Fibroblast of mammary gland (primary cell): Measurements from ENCODE around the gene ARFGAP1.
A peak's percentile ranks its signal among the peaks of the same experiment; 100 is the strongest.

Experiments used
- DNase-seq: peaks from one replicate; pipeline ENCODE4 v3.0.0-alpha.2; 2010; ENCODE audit warnings: low read depth
- H3K4me3 ChIP-seq: 2 replicates; pipeline ENCODE4 v1.5.1; 2011; ENCODE audit warnings: low read depth, mild to moderate bottlenecking, low read length, moderate library complexity; ENCODE audit not compliant: control insufficient read depth
- TF ChIP-seq, protein P1 (sequence below): conservative IDR thresholded peaks from 2 replicates; pipeline ENCODE4 v1.5.1; 2011; ENCODE audit warnings: low read depth, low read length, inconsistent platforms; ENCODE audit not compliant: control insufficient read depth, insufficient read depth

Gene ARFGAP1

DNA sequence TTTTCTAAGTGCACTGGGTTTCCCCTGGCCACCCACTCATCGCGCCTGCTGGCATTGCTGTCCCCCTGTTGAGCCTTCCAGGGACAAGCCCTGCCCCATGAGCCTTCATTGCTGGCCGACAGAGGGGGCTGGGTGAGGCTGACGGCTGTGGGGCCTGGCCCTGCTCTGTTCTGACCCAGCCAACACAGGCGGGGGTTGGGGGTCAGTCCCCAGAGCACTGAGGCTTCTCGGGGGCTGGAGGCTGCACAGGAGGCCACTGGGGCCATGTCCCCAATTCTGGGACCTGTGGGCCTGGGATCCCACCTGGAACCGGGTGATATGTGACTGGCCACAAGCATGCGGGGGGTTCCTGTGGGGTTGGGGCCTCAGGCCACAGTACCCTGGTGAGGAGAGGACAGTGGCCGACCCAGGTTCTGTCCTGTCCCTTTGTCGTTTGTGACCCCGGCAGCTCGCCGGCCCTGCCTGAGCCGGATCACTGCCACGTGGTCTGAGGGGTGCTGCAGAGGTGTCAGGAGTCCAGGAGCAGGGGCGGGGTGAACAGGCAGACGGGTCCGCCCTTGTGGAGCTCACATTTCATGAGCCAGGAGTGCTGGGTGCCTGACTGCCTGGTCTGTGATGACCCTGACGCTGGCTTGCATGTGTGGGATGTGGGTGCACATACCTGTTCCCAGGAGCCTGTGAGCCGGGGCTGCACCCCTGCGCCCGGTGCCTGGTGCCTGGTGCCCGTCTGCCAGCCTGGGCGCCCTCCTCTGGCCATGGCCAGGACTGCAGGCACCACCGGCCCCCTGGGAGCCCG, 18.3 kb downstream of the ARFGAP1 start:
- DNase-seq = peak; percentile 14
- H3K4me3 ChIP-seq = no peak overlapping the region
- TF ChIP-seq, protein P1, sequence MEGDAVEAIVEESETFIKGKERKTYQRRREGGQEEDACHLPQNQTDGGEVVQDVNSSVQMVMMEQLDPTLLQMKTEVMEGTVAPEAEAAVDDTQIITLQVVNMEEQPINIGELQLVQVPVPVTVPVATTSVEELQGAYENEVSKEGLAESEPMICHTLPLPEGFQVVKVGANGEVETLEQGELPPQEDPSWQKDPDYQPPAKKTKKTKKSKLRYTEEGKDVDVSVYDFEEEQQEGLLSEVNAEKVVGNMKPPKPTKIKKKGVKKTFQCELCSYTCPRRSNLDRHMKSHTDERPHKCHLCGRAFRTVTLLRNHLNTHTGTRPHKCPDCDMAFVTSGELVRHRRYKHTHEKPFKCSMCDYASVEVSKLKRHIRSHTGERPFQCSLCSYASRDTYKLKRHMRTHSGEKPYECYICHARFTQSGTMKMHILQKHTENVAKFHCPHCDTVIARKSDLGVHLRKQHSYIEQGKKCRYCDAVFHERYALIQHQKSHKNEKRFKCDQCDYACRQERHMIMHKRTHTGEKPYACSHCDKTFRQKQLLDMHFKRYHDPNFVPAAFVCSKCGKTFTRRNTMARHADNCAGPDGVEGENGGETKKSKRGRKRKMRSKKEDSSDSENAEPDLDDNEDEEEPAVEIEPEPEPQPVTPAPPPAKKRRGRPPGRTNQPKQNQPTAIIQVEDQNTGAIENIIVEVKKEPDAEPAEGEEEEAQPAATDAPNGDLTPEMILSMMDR = peak; percentile 47

DNA sequence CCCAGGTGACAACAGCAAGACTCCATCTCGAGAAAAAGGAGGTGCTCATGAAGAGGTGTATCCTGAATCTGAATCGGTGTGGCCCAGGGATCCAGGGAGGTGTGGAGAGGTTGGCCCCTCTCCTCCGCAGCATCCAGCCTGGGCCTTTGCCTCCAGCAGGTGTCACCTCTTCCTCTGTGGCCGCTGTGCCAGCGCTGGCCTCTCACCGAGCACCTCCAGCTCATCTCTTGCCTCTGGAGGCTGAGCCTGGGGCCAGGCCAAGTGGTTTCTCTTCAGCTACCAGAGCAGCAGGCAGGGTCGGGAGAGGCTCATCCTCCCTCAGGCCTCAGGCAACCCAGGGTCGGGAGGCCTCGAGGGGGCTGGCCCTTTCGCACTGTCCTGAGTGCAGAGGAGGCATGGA, 19.2 kb downstream of the ARFGAP1 start:
- TF ChIP-seq, protein P1 = no peak
- no peak overlapping the region for H3K4me3 ChIP-seq
- DNase-seq = no peak

DNA sequence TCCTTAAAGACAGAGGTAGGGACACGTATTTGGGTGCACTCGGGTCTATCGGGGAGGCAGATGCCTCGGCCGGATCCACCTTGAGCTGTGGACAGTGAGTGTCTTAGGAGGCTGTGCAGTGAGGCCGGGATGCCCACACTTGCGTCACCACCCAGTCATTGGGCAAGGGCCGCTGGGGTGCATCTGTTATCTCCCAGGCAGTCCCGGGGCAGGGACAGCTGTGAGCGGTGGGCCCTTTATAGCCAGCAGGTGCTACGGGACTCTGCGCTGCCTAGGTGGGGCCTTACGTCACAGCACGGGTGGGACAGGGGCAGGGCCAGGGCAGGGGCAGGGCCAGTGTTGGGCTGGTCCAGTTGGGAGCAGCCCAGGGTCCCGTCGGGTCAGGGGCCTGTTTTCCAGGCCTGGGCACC, 19.7 kb downstream of the ARFGAP1 start:
- TF ChIP-seq, protein P1 = no peak
- no peak overlapping the region for H3K4me3 ChIP-seq
- DNase-seq = no peak

DNA sequence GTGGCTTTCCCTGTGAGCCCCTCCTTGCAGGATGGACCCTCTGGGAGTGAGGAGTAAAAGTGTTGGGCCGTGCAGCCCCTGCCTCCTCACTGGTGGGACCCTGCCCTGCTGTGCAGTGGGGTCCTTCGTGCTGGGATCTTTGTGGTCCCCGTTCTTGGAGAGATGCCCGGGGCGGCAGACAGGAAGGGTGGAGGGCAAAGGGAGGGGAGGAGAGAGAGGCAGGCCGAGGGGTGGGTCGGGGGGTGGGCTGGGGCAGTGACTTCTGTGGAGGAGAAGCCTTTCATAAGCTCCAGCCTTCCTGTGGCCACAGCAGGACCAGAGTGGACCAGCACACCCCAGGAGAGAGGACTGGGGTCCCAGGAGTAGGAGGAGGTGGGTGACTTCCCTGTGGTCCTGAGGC, 20.3 kb downstream of the ARFGAP1 start, which contains the start of gene COL20A1:
COL20A1 (plus strand) TSS at position 283 of the 400 bp plus-strand sequence. CDS start 1,922 bp downstream, outside the sequence.
- no peak within 1 kb of the TSS for H3K4me3 ChIP-seq
- TF ChIP-seq, protein P1 = no peak
- DNase-seq = no peak

DNA sequence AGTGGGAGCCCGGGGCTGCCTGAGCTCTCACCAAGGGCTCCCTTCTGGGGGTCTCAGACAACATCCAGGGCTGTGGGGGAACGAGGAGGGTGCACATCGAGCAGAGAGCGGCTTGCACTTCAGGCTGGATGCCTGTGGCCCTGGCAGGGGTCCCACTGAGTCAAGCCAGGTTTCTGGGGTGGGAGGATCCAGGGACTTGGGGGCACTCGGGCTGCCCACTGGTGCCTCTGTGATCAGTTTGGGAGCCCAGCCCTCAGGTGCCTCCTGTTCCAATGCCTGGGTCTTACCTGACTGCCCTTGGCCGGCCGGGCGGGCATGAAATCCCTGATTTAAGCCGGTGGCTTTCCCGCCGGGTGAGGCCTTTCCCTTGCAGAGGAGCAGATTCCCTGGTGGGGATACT, 20.8 kb downstream of the ARFGAP1 start:
- DNase-seq = no peak
- TF ChIP-seq, protein P1 = no peak
- no peak overlapping the region for H3K4me3 ChIP-seq

DNA sequence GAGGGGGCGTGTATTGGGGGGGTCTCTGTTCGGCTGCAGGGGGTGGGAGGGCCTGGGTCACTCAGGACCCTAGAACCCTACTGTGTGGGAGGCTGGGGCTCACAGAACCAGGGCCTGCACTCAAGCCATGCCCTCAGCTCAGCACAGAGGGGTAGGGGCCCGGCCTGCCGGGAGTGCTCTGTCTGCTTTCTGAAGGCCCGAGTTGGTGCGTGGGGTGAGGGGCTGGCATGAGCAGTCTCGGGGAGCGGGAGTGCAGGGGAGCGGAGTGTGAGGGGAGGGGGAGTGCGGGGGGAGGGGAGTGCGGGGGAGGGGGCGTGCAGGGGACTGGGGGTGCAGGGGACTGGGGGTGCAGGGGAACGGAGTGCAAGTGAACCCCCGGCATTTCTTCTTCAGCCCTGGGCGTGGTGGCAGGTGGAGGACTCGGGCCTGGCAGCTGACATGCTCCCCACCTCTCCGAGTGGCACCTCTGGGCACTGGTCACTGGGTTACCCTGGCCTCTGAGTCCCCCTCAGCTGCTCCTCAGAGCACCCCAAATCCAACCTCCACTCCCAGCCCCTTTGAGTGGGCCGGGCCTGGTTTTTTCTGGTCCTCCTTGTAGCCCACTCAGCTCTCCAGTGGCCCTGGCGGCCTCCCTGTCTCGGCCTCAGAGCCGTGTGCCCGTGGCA, 21.4 kb downstream of the ARFGAP1 start:
- TF ChIP-seq, protein P1 = no peak
- no peak for DNase-seq
- no peak overlapping the region for H3K4me3 ChIP-seq
